Vagina (tissue), 2 donors: ENCODE data around the gene RPS4Y1.

ENCODE experiments used
- CTCF ChIP-seq, 3 experiments: fragments of 450-650 bp in 2 of 3; fragments of 200-600 bp in 1 of 3; sonication (generic) in 1 of 3; IDR thresholded peaks; one replicate each; pipeline ENCODE4 v1.5.1; 2017 to 2019; ENCODE audit warnings: antibody characterized with exemption in 3 of 3, mild to moderate bottlenecking in 2 of 3, moderate library complexity in 2 of 3
- POLR2A ChIP-seq, 2 donors: fragments of 450-650 bp; IDR thresholded peaks; one replicate each; pipeline ENCODE4 v1.6.1; 2017; ENCODE audit warnings: antibody characterized with exemption in 2 of 2, mild to moderate bottlenecking in 2 of 2, moderate library complexity in 2 of 2
- POLR2AphosphoS5 ChIP-seq, 2 donors: sonication (generic); formaldehyde crosslinking; IDR thresholded peaks; one replicate each; pipeline ENCODE4 v1.9.0; 2017; ENCODE audit warnings: antibody characterized with exemption in 2 of 2, mild to moderate bottlenecking in 2 of 2, low read depth in 1 of 2; ENCODE audit not compliant: insufficient read depth in 1 of 2

- TF ChIP-seq CTCF (IDR thresholded peaks at IDR 0.05) (no peak), POLR2A (IDR thresholded peaks at IDR 0.05) (no peak), POLR2AphosphoS5 (IDR thresholded peaks at IDR 0.05; ENCODE audit: insufficient read depth in 1 of 2, low read depth in 1 of 2) (no peak)
Measured at GRCh38 chrY:2857686-2858085, 16.3 kb downstream of the RPS4Y1 start.
